ENCODE measurements around the gene DNAJB7.

DNA sequence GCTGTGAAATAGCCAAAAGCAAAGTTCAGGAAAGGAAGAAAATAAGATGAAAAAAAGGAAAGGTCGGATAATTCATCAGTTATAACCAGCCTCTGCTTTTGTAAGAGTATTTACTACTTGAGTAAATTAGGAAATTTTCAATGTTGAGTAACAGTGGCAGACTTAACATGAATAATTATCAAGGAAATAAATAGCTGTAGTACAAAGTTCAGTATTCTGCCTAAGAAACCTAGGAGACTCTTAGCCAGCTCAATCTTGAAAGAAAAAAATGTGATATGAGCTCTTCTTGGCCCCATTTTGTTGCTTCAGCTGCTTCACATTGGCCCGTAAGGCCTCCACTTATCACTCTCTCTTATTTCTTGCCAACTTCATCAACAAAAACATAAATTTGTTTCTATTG is 17.0 kb upstream of the DNAJB7 start:
- TF ChIP-seq POLR2A (IDR thresholded peaks at IDR 0.05; ENCODE audit: low read length): no peak
- no peak for TF ChIP-seq GATA1 (IDR thresholded peaks at IDR 0.05; ENCODE audit: low read depth, low read length)
